H1 (cell line): ENCODE measurements around the gene LCMT1. TPM values are rescaled to one million over a fixed set of nuclear protein-coding genes. Genes with fewer than 3 reads are reported as not detected.

Experiments used
- BACH1 ChIP-seq: IDR thresholded peaks from 2 replicates; pipeline ENCODE4 v1.6.1; 2012; ENCODE audit warnings: low read length, improper control_type of control experiment
- CBX5 ChIP-seq: fragments of 300-800, 300-1000 bp; sonication (generic); IDR thresholded peaks from 2 replicates; pipeline ENCODE4 v1.7.1; 2016; ENCODE audit warnings: antibody characterized with exemption, low read length, low read depth
- CHD1 ChIP-seq: IDR thresholded peaks from 2 replicates; pipeline ENCODE4 v1.6.1; 2012; ENCODE audit warnings: low read depth, low read length, improper control_type of control experiment
- CTCF ChIP-seq, 3 experiments: IDR thresholded peaks; 1 replicate in 2 of 3; 2 replicates in 1 of 3; pipeline versions ENCODE4 v1.5.1 to v1.6.1; 2011; ENCODE audit warnings: low read length in 3 of 3, mild to moderate bottlenecking in 3 of 3, inconsistent platforms in 2 of 3, low read depth in 1 of 3, moderate library complexity in 1 of 3; ENCODE audit not compliant: insufficient read depth in 1 of 3; ENCODE audit errors: control extremely low read depth in 1 of 3
- EP300 ChIP-seq, 2 experiments: IDR thresholded peaks; 1 replicate in 1 of 2; 2 replicates in 1 of 2; pipeline ENCODE4 v1.6.1; 2011 to 2012; ENCODE audit warnings: low read depth in 2 of 2, low read length in 2 of 2, mild to moderate bottlenecking in 2 of 2, borderline replicate concordance in 1 of 2, inconsistent platforms in 1 of 2, moderate library complexity in 1 of 2
- JUND ChIP-seq: IDR thresholded peaks from 2 replicates; pipeline ENCODE4 v1.6.1; 2011; ENCODE audit warnings: mild to moderate bottlenecking, improper control_type of control experiment, low read length
- KDM4A ChIP-seq: IDR thresholded peaks from one replicate; pipeline ENCODE4 v1.7.1; 2012; ENCODE audit warnings: low read depth, mild to moderate bottlenecking, moderate library complexity, low read length, inconsistent platforms; ENCODE audit not compliant: severe bottlenecking
- MAFK ChIP-seq: IDR thresholded peaks from 2 replicates; pipeline ENCODE4 v1.6.1; 2012; ENCODE audit warnings: low read depth, mild to moderate bottlenecking, improper control_type of control experiment, low read length
- POLR2A ChIP-seq, 2 experiments: IDR thresholded peaks; 1 replicate in 1 of 2; 2 replicates in 1 of 2; pipeline ENCODE4 v1.6.1; 2011; ENCODE audit warnings: low read depth in 2 of 2, low read length in 2 of 2, mild to moderate bottlenecking in 2 of 2; ENCODE audit errors: control extremely low read depth in 1 of 2
- POU5F1 ChIP-seq: IDR thresholded peaks from 2 replicates; pipeline ENCODE4 v1.6.1; 2011; ENCODE audit warnings: low read depth, mild to moderate bottlenecking, low read length, moderate library complexity
- RAD21 ChIP-seq, 2 experiments: IDR thresholded peaks in 1 of 2; conservative IDR thresholded peaks in 1 of 2; 2 replicates each; pipeline ENCODE4 v1.6.1; 2011; ENCODE audit warnings: low read depth in 2 of 2, low read length in 2 of 2, improper control_type of control experiment in 1 of 2, inconsistent platforms in 1 of 2, mild to moderate bottlenecking in 1 of 2, moderate library complexity in 1 of 2
- RNF2 ChIP-seq: fragments of 200-900, 300-1000 bp; sonication (generic); IDR thresholded peaks from 2 replicates; pipeline ENCODE4 v1.7.1; 2016; ENCODE audit warnings: borderline replicate concordance, low read depth, mild to moderate bottlenecking, antibody characterized with exemption, low read length; ENCODE audit not compliant: poor library complexity, severe bottlenecking; ENCODE audit errors: missing control alignments
- RXRA ChIP-seq: IDR thresholded peaks from 2 replicates; pipeline ENCODE4 v1.6.1; 2011; ENCODE audit warnings: low read depth, mild to moderate bottlenecking, low read length, moderate library complexity; ENCODE audit not compliant: insufficient read depth
- SAP30 ChIP-seq: fragments of 300-600 bp; sonication (generic); IDR thresholded peaks from 2 replicates; pipeline ENCODE4 v1.7.1; 2012; ENCODE audit warnings: low read length, moderate library complexity, mild to moderate bottlenecking, inconsistent platforms; ENCODE audit not compliant: insufficient read depth, insufficient replicate concordance
- SIN3A ChIP-seq, 2 experiments: IDR thresholded peaks in 1 of 2; conservative IDR thresholded peaks in 1 of 2; 2 replicates each; pipeline ENCODE4 v1.6.1; 2011 to 2012; ENCODE audit warnings: low read length in 2 of 2, improper control_type of control experiment in 1 of 2, low read depth in 1 of 2, mild to moderate bottlenecking in 1 of 2
- SP1 ChIP-seq: IDR thresholded peaks from 2 replicates; pipeline ENCODE4 v1.6.1; 2011; ENCODE audit warnings: low read depth, low read length
- SUZ12 ChIP-seq: fragments of 200-600 bp; sonication (generic); IDR thresholded peaks from 2 replicates; pipeline ENCODE4 v1.6.1; 2012; ENCODE audit warnings: mild to moderate bottlenecking, inconsistent platforms, low read length, moderate library complexity, mixed read lengths
- TCF12 ChIP-seq: IDR thresholded peaks from 2 replicates; pipeline ENCODE4 v1.6.1; 2011; ENCODE audit warnings: low read depth, mild to moderate bottlenecking, low read length
- TEAD4 ChIP-seq: IDR thresholded peaks from 2 replicates; pipeline ENCODE4 v1.6.1; 2012; ENCODE audit warnings: low read depth, low read length, inconsistent platforms, mixed read lengths
- polyA plus RNA-seq, 7 experiments: library from polyadenylated mRNA; depleted of rRNA in 3 of 7; stranded (reverse) in 5 of 7; unstranded in 2 of 7; fragments of >200 nt in 5 of 7; fragments of 200-250 nt in 2 of 7; gene quantifications; 1 replicate in 5 of 7; 2 replicates in 1 of 7; 4 replicates in 1 of 7; pipeline versions ENCODE4 v1.2.1 to v1.2.3, GENCODE V29; 2011 to 2013; ENCODE audit warnings: missing spikeins in 2 of 7, mixed read lengths in 2 of 7
- total RNA-seq: library from RNA; stranded (reverse); fragmentation: NEBNext Ultra II Directional; extraction: Animal tissue kit (Norgen Biotek cat#: 25700); gene quantifications from 2 replicates; pipeline ENCODE4 v1.2.1, GENCODE V29; 2021
- TF ChIP-seq, protein P1 (sequence below): IDR thresholded peaks from 2 replicates; pipeline ENCODE4 v1.6.1; 2012; ENCODE audit warnings: inconsistent platforms

LCMT1 gene
- total and polyA plus RNA-seq, 2 of the 8 experiments (the other 6 are each of a cell fraction or from before 2014, with no cell fraction given): 61.0 to 80.8 TPM

DNA sequence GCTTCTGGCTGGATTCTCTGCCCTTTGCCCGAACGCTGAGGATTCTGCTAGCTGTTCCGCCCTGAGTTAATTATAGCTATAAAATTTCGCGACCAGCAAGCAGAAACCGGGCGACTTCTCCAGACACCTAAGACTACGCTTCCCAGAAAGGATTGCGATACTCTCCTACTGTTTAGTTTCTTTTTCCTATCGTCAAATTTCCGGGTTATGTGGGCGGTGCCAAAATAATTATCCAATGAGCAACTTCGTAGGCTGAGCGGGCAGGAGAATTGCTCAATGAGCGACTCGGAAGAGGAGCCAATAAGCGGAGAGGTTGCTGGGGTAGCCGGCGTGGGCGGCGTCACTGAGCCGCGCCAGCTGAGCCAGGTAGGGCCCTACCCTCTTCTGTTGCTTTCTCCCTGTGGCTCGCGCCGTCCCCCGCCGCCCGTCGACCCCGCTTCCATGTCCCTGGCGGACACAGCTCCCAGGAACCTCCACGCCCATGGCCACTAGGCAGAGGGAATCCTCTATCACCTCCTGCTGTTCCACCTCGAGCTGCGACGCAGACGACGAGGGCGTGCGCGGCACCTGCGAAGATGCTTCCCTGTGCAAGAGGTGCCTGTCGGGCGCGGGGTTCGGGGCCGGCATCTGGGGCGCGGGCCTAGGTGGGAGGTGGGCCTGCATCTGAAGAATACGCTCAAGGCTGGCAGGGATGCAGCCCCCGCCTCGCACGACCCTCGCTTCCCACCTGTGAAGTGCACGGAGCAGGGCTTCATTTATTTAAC lies at the start of gene LCMT1 (continued):
- TF ChIP-seq CTCF (IDR thresholded peaks at IDR 0.05; ENCODE audit: control extremely low read depth in 1 of 3, insufficient read depth in 1 of 3, low read depth in 1 of 3, low read length in 3 of 3): no peak
- no peak for TF ChIP-seq EP300 (IDR thresholded peaks at IDR 0.05; ENCODE audit: borderline replicate concordance in 1 of 2, low read depth in 2 of 2, low read length in 2 of 2)
- no peak for TF ChIP-seq MAFK
- no peak for TF ChIP-seq RAD21 (IDR thresholded peaks at IDR 0.05 in 1 of 2, conservative IDR thresholded peaks at IDR 0.05 in 1 of 2; ENCODE audit: low read depth in 2 of 2, low read length in 2 of 2)
- TF ChIP-seq JUND: no peak
- TF ChIP-seq BACH1: no peak
- no peak for TF ChIP-seq KDM4A
- peak; percentile 96 for TF ChIP-seq SP1
- no peak for TF ChIP-seq POU5F1
- no peak for TF ChIP-seq CHD1
- no peak for TF ChIP-seq SUZ12
- peak; percentile 33 to 86; a peak in 1 of 4 replicates for TF ChIP-seq SIN3A (conservative IDR thresholded peaks at IDR 0.05 in 1 of 2, IDR thresholded peaks at IDR 0.05 in 1 of 2; ENCODE audit: low read depth in 1 of 2, low read length in 2 of 2)
- no peak for TF ChIP-seq SAP30
- TF ChIP-seq, protein P1, sequence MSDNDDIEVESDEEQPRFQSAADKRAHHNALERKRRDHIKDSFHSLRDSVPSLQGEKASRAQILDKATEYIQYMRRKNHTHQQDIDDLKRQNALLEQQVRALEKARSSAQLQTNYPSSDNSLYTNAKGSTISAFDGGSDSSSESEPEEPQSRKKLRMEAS: peak; percentile 81
- TF ChIP-seq CBX5: no peak
- TF ChIP-seq TCF12: no peak
- no peak for TF ChIP-seq RNF2
- no peak for TF ChIP-seq TEAD4
- no peak for TF ChIP-seq RXRA
- peak; percentile 35 to 68; a peak in 2 of 3 replicates for TF ChIP-seq POLR2A (IDR thresholded peaks at IDR 0.05; ENCODE audit: control extremely low read depth in 1 of 2, low read depth in 2 of 2, low read length in 2 of 2)
